GM12801 (cell line): Measurements from ENCODE around the gene SLC35F3.

ENCODE experiments used
- CTCF ChIP-seq: IDR thresholded peaks from one replicate; pipeline ENCODE4 v1.5.1; 2011; ENCODE audit warnings: control low read depth; ENCODE audit not compliant: insufficient read length; ENCODE audit errors: extremely low read depth

The SLC35F3 gene

GRCh38 chr1:234148816-234149215 lies 244.3 kb downstream of the SLC35F3 start:
- no peak for TF ChIP-seq CTCF

- no peak for TF ChIP-seq CTCF
Measured at GRCh38 chr1:234149217-234149616, 244.7 kb downstream of the SLC35F3 start.

GRCh38 chr1:234150892-234151291 lies 246.4 kb downstream of the SLC35F3 start:
- no peak for TF ChIP-seq CTCF

- no peak for TF ChIP-seq CTCF
Measured at GRCh38 chr1:234154320-234155251, 250.1 kb downstream of the SLC35F3 start.

- TF ChIP-seq CTCF = no peak
Measured at GRCh38 chr1:234162661-234163060, 258.2 kb downstream of the SLC35F3 start.

GRCh38 chr1:234163267-234163919 lies 258.9 kb downstream of the SLC35F3 start:
- TF ChIP-seq CTCF = no peak

- no peak for TF ChIP-seq CTCF
Measured at GRCh38 chr1:234164098-234164709, 259.7 kb downstream of the SLC35F3 start.
